Activated T-helper 17 cell treated with anti-CD3 and anti-CD28 coated beads, Interleukin-2, amount 50 U/mL, for 72 hours (primary cell): ENCODE measurements around the gene SSH3. TPM values are rescaled to one million over a fixed set of nuclear protein-coding genes. Genes with fewer than 3 reads are reported as not detected.

Experiments
- ATAC-seq: fragments of 150-1000 bp; cut with Tn5 transposase; replicated peaks from 2 replicates; pipeline ENCODE4 v1.10.0; 2021; ENCODE audit warnings: mild to moderate bottlenecking, moderate library complexity
- H3K27ac Mint-ChIP-seq: one replicate; pipeline ENCODE4 v1.8.0; 2022; ENCODE audit warnings: mixed read lengths
- H3K27me3 Mint-ChIP-seq: one replicate; pipeline ENCODE4 v1.8.0; 2022; ENCODE audit warnings: mixed read lengths
- H3K36me3 Mint-ChIP-seq: one replicate; pipeline ENCODE4 v1.8.0; 2022; ENCODE audit warnings: low read depth, mild to moderate bottlenecking, mixed read lengths
- H3K4me1 Mint-ChIP-seq: one replicate; pipeline ENCODE4 v1.8.0; 2022; ENCODE audit warnings: mixed read lengths
- H3K4me3 Mint-ChIP-seq: one replicate; pipeline ENCODE4 v1.8.0; 2022; ENCODE audit warnings: mild to moderate bottlenecking, mixed read lengths
- H3K9me3 Mint-ChIP-seq: one replicate; pipeline ENCODE4 v1.8.0; 2022; ENCODE audit warnings: mixed read lengths
- total RNA-seq, 2 donors: library from RNA; stranded (reverse); gene quantifications; one replicate each; pipeline ENCODE4 v1.2.3, GENCODE V29; 2022

Gene SSH3
- total RNA-seq, 2 donors from 2014 or later: 15.8 to 22.0 TPM

DNA sequence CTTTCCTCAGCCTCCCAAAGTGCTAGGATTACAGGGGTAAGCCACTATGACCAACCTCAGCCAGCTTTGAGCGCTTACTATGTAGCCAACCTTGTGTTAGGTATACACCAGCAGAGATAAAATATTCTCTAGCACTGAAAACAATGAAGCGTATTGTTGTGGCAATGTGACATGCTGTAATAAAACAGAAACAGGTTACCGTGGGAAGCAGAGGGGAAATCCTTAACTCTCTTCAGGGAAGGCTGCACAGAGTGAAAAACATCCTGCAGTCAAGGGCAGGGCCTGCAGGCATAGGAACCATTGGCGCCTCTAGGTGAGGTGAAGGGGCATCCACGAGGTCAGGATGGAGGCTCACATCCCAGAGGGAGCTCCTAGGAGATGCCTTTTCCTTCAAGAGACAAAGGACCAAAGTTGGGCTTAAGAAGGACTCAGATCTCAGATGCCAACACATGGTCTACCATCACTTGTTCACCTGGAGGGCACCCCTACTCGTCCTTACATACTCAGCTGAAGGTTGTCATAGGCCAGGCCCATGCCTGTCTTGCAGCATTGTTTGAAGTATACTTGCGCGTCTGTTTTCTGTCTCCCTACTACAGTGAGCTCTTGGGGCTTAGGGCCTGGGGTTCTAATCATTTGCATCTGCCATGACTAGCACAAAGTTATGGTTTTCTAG, 42.1 kb downstream of the SSH3 start:
- H3K9me3 Mint-ChIP-seq: no peaks in the 10 kb centered on the region
- H3K27ac Mint-ChIP-seq: peak overlapping the region; percentile 90
- H3K4me1 Mint-ChIP-seq: peaks cover 31% of the 10 kb centered on the region
- peak; percentile 72 for ATAC-seq
- no peaks in the 10 kb centered on the region for H3K27me3 Mint-ChIP-seq
- H3K4me3 Mint-ChIP-seq: peak overlapping the region; percentile 69
- H3K36me3 Mint-ChIP-seq: no peaks in the 10 kb centered on the region

DNA sequence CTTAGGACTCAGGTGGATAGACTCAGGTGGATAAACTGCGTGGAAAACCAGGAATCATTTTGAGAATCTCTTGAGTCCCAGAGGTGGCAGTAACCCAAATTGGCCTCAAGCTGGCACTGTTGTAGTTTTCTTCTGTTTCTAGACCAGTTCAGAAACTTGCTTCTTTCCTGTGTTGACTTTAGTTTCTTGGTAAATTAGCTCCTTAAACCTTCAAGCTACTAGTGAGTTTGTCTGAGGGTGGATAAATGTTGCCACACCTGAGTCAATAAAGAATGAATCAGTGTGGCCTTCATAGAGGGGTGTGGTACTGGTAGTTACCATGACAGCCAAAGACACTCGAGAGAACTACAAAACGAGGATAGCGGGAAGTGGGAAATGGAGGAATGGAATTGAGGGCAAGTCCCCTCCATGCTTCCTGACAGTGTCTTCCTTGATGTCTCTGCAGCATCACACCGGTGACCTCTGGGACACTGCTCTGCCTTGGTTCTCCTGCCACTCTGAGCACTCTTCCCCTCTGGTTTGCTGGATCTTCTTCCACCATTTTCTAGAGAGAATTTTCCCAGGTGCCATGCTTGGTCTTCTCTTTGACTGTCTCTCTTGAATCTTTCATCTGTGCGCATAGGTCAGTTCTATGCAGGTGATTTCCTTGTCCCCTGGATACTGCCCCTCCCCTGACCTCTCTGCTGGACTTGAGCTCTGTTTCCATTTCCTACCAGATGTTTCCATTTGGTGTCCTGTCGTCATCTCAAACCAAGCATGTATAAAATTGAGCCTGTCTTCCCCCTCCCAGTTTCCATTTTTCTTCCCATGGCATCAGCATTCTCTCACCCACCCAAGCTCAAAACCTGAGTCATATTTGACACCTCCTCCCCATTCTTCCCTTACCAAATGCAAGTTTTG, 42.8 kb downstream of the SSH3 start:
- no peaks in the 10 kb centered on the region for H3K27me3 Mint-ChIP-seq
- H3K36me3 Mint-ChIP-seq: peaks cover 3% of the 10 kb centered on the region
- H3K27ac Mint-ChIP-seq: peak overlapping the region; percentile 90

DNA sequence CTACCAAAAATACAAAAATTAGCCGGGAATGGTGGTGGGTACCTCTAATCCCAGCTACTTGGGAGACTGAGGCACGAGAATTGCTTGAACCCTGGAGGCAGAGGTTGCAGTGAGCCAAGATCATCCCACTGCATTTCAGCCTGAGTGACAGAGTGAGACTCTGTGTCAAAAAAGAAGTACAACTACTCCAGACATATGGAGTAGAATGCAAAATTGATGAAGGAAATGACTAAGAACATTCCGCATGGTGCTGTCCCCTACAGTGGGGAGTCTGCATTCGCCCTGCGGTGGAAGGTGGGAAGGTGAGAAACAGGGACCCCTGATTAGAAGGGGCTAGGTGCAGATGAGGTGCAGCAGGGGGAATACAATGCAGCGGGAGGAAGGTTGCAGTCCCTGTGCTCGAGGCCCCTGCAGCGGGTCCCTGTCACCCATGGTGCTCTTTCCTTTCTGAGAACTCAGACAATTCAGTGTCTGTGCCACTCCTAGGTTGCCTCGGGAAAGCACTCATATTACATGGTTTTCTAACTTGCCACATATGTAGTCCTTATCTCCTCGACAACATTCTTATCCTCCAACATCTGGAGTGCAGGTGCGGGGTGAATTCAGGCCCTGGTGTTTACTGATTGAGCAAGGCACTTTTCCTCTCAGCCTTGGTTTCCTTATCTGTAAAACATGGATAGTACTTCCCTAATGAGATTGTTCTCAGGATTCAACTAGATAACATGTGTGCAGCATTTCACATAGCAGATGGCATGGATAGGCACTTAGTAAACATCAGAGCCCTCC, 44.8 kb downstream of the SSH3 start:
- Mint-ChIP-seq H3K27ac (no peak overlapping the region), H3K4me3 (no peak overlapping the region), H3K27me3 (no peaks in the 10 kb centered on the region), H3K9me3 (no peaks in the 10 kb centered on the region), H3K4me1 (peaks cover 31% of the 10 kb centered on the region), H3K36me3 (peaks cover 14% of the 10 kb centered on the region)
- ATAC-seq: no peak

More for the DNA sequence above, 42.8 kb downstream of the SSH3 start:
- no peaks in the 10 kb centered on the region for H3K9me3 Mint-ChIP-seq
- H3K4me3 Mint-ChIP-seq: peak overlapping the region; percentile 69
- peaks cover 31% of the 10 kb centered on the region for H3K4me1 Mint-ChIP-seq
- ATAC-seq: peak; percentile 78

DNA sequence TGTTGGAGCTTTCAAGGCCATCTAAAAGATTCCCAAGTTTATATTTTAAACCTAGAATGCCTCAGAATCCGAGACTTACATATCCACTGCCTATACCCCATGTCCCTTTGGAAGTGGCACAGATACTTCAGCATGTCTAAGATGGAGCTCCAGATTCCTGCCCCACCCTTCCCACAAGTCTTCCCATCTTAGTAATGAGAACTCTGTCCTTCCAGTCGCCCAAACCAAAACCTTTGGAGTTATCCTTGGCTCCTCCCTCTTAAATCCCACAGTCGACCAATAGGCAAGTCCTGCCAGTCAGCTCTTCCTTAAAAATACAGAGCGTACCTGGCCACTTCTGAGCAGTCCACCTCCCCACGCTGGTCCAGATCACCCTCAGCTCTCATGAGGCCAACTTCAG, 45.7 kb downstream of the SSH3 start:
- no peaks in the 10 kb centered on the region for H3K9me3 Mint-ChIP-seq
- H3K27me3 Mint-ChIP-seq: no peaks in the 10 kb centered on the region
- H3K36me3 Mint-ChIP-seq: peaks cover 18% of the 10 kb centered on the region
- H3K27ac Mint-ChIP-seq: no peak overlapping the region
- no peak for ATAC-seq
- no peak overlapping the region for H3K4me3 Mint-ChIP-seq
- H3K4me1 Mint-ChIP-seq: peaks cover 34% of the 10 kb centered on the region

DNA sequence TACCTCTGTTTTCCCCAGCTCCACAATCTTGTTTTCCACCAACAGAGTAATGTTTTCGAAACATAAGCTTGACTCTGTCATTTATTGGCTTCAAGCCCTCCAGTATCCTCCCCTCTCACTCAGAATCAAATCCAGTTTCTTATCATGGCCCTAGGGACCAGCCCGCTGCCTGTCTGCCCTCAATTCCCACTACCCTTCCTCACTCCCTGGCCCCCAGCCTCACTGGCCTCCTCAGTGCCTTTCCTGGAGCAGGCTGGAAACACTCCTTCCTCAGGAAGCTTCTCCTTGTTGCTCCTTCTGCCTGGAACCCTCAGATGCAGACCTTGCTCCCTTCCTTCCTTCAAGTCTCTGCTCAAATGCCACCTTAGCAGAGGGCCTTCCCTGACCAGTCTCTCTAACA, 46.1 kb downstream of the SSH3 start:
- ATAC-seq: no peak
- Mint-ChIP-seq H3K4me1 (peaks cover 35% of the 10 kb centered on the region), H3K36me3 (peaks cover 18% of the 10 kb centered on the region), H3K27me3 (no peaks in the 10 kb centered on the region), H3K4me3 (no peak overlapping the region), H3K9me3 (no peaks in the 10 kb centered on the region), H3K27ac (no peak overlapping the region)

DNA sequence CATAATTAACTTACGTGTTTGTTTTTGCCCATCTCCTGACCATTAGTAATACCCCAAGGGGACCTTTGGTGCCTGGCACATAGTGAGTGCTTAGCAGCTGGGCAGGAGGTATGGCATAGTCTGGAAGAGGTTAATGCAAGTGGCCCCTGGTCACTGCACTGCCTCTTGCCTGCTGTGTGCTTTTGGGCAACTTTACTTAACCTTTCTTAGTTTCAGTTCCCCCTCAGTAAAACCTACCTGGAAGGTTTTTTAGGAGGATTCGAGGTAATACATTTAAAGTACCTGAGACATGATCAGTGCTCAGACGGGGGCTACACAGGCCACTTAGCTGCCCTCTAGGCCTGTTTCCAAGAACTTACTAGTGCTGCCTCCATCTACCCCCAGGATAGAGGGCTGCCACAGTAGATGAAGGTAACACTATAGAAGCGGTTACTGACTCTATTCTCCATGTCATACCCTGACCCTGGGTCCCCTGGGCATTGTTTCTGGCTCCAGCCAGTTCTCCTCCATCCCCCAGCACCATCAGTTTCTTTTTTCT, 46.7 kb downstream of the SSH3 start:
- Mint-ChIP-seq H3K27ac (no peak overlapping the region), H3K4me1 (peaks cover 37% of the 10 kb centered on the region)

DNA sequence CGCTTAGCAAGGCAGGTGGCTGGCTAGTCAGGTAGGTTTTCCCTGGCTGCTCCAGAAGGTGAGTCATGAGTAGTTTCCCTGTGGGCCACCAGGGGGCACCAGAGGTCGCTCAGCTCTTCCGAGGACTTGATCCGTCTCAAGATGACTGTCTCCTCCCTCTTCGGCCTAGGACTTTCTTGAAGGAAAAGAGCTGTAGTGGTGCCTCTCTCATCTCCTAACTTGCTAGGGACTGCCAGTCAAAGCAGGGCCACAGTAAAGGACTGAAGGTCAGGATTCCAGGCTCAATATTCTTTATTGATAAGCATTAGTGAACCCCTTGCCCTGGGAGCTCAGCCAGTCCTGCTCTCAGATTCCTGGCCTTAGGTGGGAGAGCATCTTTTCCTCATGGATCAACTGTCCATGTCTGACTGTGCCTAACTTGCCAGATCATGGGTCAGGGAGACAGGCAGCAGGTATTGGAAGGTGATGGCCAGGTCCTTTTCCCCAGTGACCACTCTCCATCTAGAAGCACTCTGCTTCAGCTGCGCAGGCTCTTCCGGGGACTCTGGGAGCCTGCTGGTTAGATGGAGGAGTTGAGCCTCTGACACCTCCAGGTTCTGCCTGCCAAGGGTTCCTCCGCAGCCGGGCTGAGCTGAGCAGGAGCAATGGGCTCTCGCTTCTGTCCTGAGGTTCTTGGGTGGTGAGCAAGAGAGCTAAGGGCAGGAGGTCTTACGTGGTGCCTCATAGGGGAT, 48.1 kb downstream of the SSH3 start:
- no peaks in the 10 kb centered on the region for H3K9me3 Mint-ChIP-seq
- no peak for ATAC-seq
- H3K36me3 Mint-ChIP-seq: peaks cover 18% of the 10 kb centered on the region
- H3K27ac Mint-ChIP-seq: peak overlapping the region; percentile 58
- H3K27me3 Mint-ChIP-seq: no peaks in the 10 kb centered on the region
- peaks cover 24% of the 10 kb centered on the region for H3K4me1 Mint-ChIP-seq
- H3K4me3 Mint-ChIP-seq: peak overlapping the region; percentile 95

More for the DNA sequence above, 46.7 kb downstream of the SSH3 start:
- peaks cover 18% of the 10 kb centered on the region for H3K36me3 Mint-ChIP-seq
- no peaks in the 10 kb centered on the region for H3K9me3 Mint-ChIP-seq
- no peak overlapping the region for H3K4me3 Mint-ChIP-seq
- H3K27me3 Mint-ChIP-seq: no peaks in the 10 kb centered on the region
- ATAC-seq: no peak

DNA sequence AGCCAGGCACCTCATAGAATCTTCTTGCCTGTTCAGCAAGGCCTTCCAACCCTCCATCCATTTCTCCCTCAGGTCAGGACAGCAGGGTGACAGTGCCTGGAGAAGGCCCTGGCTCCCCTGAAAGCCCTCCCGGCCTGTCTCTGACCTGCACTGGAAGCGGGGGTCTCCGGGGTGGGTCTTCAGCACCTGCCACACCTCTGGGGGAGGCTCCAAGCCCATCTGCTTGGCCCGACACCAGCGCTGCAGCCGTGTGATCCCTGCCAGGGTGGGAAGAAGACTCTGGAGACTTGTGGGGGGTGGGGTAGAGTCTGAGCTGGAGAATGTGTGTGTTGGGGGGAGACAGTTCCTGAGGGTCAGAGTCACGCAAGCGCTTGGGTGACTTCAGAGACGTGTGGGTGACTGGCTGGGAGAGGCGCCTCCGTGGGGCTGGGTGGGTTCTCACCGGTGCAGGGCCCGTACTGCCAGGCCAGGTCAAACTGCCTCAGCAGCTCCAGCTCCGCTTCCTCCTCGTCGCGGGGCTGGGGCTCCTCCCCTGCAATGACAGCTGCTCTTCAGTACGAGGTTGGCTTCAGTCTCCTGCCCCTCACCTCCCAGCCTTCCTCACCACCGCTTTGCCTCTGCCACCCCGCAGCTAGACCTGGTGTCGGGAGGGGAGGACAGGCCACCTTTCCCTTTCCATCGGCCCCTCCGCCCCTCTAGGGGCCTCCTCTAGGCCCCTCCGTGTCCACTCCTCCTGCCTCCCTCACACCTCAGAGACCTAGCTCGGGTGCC, 49.4 kb downstream of the SSH3 start:
- Mint-ChIP-seq H3K27me3 (no peaks in the 10 kb centered on the region), H3K4me1 (peaks cover 23% of the 10 kb centered on the region), H3K4me3 (peak overlapping the region; percentile 95), H3K36me3 (peaks cover 18% of the 10 kb centered on the region), H3K27ac (peak overlapping the region; percentile 97), H3K9me3 (no peaks in the 10 kb centered on the region)
- peak; percentile 42 for ATAC-seq

DNA sequence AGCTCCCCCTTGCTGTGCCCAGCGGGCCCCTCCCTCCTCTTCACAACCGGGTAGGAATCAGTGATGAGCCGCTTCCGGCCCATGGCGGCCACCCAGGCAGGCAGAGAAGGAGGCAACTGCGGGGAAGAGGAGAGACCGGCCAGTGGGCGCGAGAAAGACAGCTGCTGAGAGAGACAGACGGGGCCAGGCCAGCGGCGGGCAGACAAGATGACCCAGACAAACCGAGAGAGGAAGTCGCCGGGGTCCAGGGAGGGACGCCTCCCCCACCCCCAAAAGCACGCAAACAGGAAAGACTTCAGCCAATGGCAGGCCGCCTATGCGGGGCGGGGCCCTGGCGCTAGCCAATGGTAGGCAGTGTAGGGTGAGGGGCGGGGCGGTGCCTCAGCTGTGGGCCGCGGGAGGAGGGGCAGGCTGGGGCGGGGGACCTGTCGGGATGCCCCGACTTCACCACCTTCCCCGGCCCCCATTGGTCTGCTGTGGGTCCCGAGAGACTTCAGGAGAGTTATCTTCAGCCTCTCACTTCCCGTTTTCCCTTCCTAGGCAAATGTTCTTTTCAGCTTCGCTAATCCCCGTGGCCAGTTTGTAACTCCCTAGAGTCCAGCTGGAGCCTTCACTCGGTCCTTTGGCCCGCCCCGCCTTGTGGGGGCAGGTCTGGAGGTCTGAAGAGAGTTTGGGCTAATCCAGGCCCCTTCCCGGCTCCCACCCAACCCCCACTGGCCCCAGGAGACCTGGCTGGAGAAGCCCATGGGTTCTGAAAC, 50.2 kb downstream of the SSH3 start, which contains the start of gene POLD4:
Gene POLD4 (minus strand): TSS at position 230 of the 758 bp plus-strand sequence. CDS start 147 bp downstream, at position 83.
- H3K27ac Mint-ChIP-seq: peak within 1 kb of the TSS; percentile 97
- no peaks in the 10 kb centered on the region for H3K9me3 Mint-ChIP-seq
- H3K27me3 Mint-ChIP-seq: no peaks in the 10 kb centered on the region
- peaks cover 18% of the 10 kb centered on the region for H3K36me3 Mint-ChIP-seq
- H3K4me1 Mint-ChIP-seq: peaks cover 23% of the 10 kb centered on the region
- peak within 1 kb of the TSS; percentile 95 for H3K4me3 Mint-ChIP-seq
- peak; percentile 91 for ATAC-seq

DNA sequence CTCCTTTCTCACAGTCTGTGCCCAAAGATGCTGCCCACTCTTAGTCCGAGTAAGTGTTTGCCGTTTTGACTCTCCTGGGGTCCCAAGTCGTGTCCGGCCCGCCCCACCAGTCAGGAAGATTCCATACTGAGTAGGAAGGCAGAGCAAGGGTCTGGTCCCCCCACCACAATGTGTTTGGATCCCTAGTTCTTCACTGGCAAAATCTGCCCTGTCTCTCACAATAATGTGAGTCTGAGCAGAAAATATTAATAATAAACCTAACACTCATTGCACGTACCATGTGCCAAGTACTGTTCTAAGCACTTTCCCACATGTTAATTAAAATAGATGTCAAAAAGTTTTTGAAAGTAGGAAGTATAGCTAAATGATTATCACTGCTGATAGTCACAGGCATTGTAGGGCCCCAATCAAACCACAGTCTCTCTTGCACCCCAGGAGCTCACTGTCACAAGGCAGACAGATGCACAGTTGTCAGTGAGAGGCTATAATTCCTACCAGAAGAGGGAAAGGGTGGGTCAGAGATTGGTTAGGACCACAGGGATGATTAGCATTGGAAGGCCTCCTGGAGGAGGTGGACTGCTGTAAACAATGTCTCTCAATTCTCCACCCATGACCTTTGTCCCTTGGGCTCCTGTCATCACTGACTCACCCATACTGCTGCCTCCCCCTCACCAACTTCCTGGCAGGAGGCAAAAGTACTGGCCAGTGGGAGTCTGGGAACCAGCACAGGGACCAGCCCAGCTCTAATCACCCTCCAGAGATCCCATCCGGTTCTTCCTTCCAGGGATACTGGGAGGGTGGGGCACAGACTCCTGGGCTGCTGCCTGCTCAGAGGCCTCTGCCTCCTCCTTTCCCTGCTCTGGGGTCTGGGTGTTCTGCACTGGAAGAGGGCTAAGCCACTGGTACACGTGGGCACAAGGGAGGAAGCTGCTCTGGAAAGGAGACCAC, 51.0 kb downstream of the SSH3 start:
- no peaks in the 10 kb centered on the region for H3K9me3 Mint-ChIP-seq
- ATAC-seq: peak; percentile 29
- no peaks in the 10 kb centered on the region for H3K27me3 Mint-ChIP-seq
- H3K27ac Mint-ChIP-seq: peak overlapping the region; percentile 97
- H3K4me3 Mint-ChIP-seq: peak overlapping the region; percentile 95
- peaks cover 18% of the 10 kb centered on the region for H3K4me1 Mint-ChIP-seq
- peaks cover 18% of the 10 kb centered on the region for H3K36me3 Mint-ChIP-seq

DNA sequence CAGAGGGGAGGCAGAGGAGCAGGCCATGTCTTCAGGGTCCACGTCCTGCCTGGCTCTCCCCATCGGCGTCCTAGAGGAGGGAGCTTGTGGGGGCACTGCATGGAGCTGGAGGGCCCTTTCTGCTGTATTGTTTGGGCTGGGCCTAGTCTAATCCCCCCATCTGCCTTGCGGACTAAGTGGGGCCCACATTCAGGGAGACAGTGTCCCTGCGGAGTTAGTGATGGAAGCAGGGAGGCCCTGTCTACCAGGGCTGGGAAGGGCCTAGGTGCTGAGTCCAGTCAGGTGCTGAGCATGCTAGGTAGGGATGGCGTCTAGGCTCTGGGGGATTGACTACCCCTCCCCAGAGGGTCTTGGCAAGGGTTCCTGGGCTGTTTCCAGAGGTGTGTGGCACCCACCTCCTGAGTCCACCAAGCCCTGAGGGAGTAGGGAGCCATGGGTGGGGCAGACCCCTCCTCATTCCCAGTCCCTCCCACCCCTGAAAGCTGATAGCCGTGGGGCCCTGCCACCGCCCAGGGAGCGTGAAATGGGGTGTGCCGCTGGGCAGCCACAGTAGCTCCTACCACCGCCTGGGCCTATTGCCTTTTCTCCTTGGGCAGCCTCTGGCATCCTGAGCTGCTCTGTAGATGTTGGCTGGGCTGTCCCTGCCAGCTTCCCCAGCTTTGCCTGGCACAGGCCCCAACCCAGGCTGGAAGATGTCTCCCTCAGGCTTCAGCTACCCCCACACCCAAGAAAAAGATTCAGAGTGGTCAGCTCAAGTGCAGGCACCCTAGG, 51.9 kb downstream of the SSH3 start:
- ATAC-seq: no peak
- Mint-ChIP-seq H3K27ac (peak overlapping the region; percentile 97), H3K4me1 (peaks cover 18% of the 10 kb centered on the region), H3K27me3 (no peaks in the 10 kb centered on the region), H3K4me3 (peak overlapping the region; percentile 95), H3K9me3 (no peaks in the 10 kb centered on the region), H3K36me3 (peaks cover 18% of the 10 kb centered on the region)
